Measurements from ENCODE around the gene NOCT.

- TF ChIP-seq CTCF (IDR thresholded peaks at IDR 0.05) = no peak
- TF ChIP-seq POLR2A (IDR thresholded peaks at IDR 0.05) = no peak
Observed at GRCh38 chr4:139077567-139078355, 62.2 kb downstream of the NOCT start.
